Measurements from ENCODE around the gene TBC1D5.

Gene TBC1D5

GRCh38 chr3:17772556-17772955, 30.1 kb upstream of the TBC1D5 start:
- no peak for DNase-seq (ENCODE audit: low read depth, low spot score)
- no peak overlapping the region for H3K27ac ChIP-seq
- no peak overlapping the region for H3K9ac ChIP-seq (ENCODE audit: insufficient read length)
- TF ChIP-seq EZH2 (IDR thresholded peaks at IDR 0.05) (no peak), FOXP2 (optimal IDR thresholded peaks at IDR 0.05; ENCODE audit: control extremely low read depth, extremely low read length, insufficient read depth) (no peak), POLR2AphosphoS5 (IDR thresholded peaks at IDR 0.05; ENCODE audit: borderline replicate concordance, low read depth, low read length) (no peak)
- H3K4me3 ChIP-seq: no peak overlapping the region
- H3K36me3 ChIP-seq (ENCODE audit: insufficient read depth, low read length): no peaks in the 10 kb centered on the region
- no peaks in the 10 kb centered on the region for H3K9me3 ChIP-seq (ENCODE audit: low read depth, low read length)

GRCh38 chr3:17771177-17772017, 29.0 kb upstream of the TBC1D5 start:
- H3K27ac ChIP-seq: no peak overlapping the region
- no peak for TF ChIP-seq FOXP2 (optimal IDR thresholded peaks at IDR 0.05; ENCODE audit: control extremely low read depth, extremely low read length, insufficient read depth)
- no peak overlapping the region for H3K4me3 ChIP-seq
- no peak for DNase-seq (ENCODE audit: low read depth, low spot score)
- H3K36me3 ChIP-seq (ENCODE audit: insufficient read depth, low read length): no peaks in the 10 kb centered on the region
- no peaks in the 10 kb centered on the region for H3K9me3 ChIP-seq (ENCODE audit: low read depth, low read length)
- no peak overlapping the region for H3K9ac ChIP-seq (ENCODE audit: insufficient read length)

DNA sequence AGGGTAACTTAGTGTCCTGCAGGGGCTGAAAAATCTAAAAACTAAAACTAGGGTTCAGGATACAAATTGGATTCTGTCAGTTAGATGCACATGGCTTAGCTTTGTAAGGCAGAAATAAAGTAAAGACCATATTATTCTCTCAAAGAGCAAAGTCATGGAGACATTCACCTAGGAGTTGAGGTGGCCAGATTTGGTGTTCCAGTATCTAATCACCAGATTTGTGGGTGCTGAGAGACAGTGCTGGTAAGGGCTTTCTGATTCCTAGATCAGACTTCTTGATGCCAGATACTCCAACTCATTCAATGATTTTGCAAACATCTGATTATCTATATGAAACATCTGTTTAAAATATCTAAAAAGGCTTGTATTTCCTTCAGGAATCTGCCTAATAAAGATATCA, 28.3 kb upstream of the TBC1D5 start:
- TF ChIP-seq POLR2AphosphoS5 (IDR thresholded peaks at IDR 0.05; ENCODE audit: borderline replicate concordance, low read depth, low read length) (no peak), FOXP2 (optimal IDR thresholded peaks at IDR 0.05; ENCODE audit: control extremely low read depth, extremely low read length, insufficient read depth) (no peak), EZH2 (IDR thresholded peaks at IDR 0.05) (no peak)
- Histone ChIP-seq H3K4me3 (no peak overlapping the region), H3K9ac (ENCODE audit: insufficient read length) (no peak overlapping the region), H3K27ac (no peak overlapping the region), H3K9me3 (ENCODE audit: low read depth, low read length) (no peaks in the 10 kb centered on the region), H3K36me3 (ENCODE audit: insufficient read depth, low read length) (no peaks in the 10 kb centered on the region)
- no peak for DNase-seq (ENCODE audit: low read depth, low spot score)

GRCh38 chr3:17765819-17766472, 23.5 kb upstream of the TBC1D5 start:
- Histone ChIP-seq H3K4me3 (no peak overlapping the region), H3K27ac (no peak overlapping the region), H3K9ac (ENCODE audit: insufficient read length) (no peak overlapping the region), H3K9me3 (ENCODE audit: low read depth, low read length) (no peaks in the 10 kb centered on the region), H3K36me3 (ENCODE audit: insufficient read depth, low read length) (no peaks in the 10 kb centered on the region)
- TF ChIP-seq POLR2AphosphoS5 (IDR thresholded peaks at IDR 0.05; ENCODE audit: borderline replicate concordance, low read depth, low read length) (no peak), EZH2 (IDR thresholded peaks at IDR 0.05) (no peak), FOXP2 (optimal IDR thresholded peaks at IDR 0.05; ENCODE audit: control extremely low read depth, extremely low read length, insufficient read depth) (no peak)
- DNase-seq (ENCODE audit: low read depth, low spot score): no peak

- H3K4me3 ChIP-seq: no peak overlapping the region
- H3K9me3 ChIP-seq (ENCODE audit: low read depth, low read length): no peaks in the 10 kb centered on the region
- no peaks in the 10 kb centered on the region for H3K36me3 ChIP-seq (ENCODE audit: insufficient read depth, low read length)
- H3K9ac ChIP-seq (ENCODE audit: insufficient read length): no peak overlapping the region
- no peak overlapping the region for H3K27ac ChIP-seq
- no peak for DNase-seq (ENCODE audit: low read depth, low spot score)
- TF ChIP-seq EZH2 (IDR thresholded peaks at IDR 0.05): no peak
- TF ChIP-seq POLR2AphosphoS5 (IDR thresholded peaks at IDR 0.05; ENCODE audit: borderline replicate concordance, low read depth, low read length): no peak
- TF ChIP-seq FOXP2 (optimal IDR thresholded peaks at IDR 0.05; ENCODE audit: control extremely low read depth, extremely low read length, insufficient read depth): no peak
Measured at GRCh38 chr3:17761563-17761962, 19.1 kb upstream of the TBC1D5 start.

GRCh38 chr3:17759901-17760300, 17.5 kb upstream of the TBC1D5 start:
- no peak overlapping the region for H3K27ac ChIP-seq
- no peaks in the 10 kb centered on the region for H3K9me3 ChIP-seq (ENCODE audit: low read depth, low read length)
- no peak overlapping the region for H3K4me3 ChIP-seq
- no peaks in the 10 kb centered on the region for H3K36me3 ChIP-seq (ENCODE audit: insufficient read depth, low read length)
- H3K9ac ChIP-seq (ENCODE audit: insufficient read length): no peak overlapping the region
- DNase-seq (ENCODE audit: low read depth, low spot score): no peak
- TF ChIP-seq FOXP2 (optimal IDR thresholded peaks at IDR 0.05; ENCODE audit: control extremely low read depth, extremely low read length, insufficient read depth) (no peak), POLR2AphosphoS5 (IDR thresholded peaks at IDR 0.05; ENCODE audit: borderline replicate concordance, low read depth, low read length) (no peak), EZH2 (IDR thresholded peaks at IDR 0.05) (no peak)

GRCh38 chr3:17755836-17756235, 13.4 kb upstream of the TBC1D5 start:
- no peak for DNase-seq (ENCODE audit: low read depth, low spot score)
- Histone ChIP-seq H3K9ac (ENCODE audit: insufficient read length) (no peak overlapping the region), H3K36me3 (ENCODE audit: insufficient read depth, low read length) (no peaks in the 10 kb centered on the region), H3K4me3 (no peak overlapping the region), H3K27ac (no peak overlapping the region), H3K9me3 (ENCODE audit: low read depth, low read length) (no peaks in the 10 kb centered on the region)
- TF ChIP-seq EZH2 (IDR thresholded peaks at IDR 0.05): no peak
- no peak for TF ChIP-seq FOXP2 (optimal IDR thresholded peaks at IDR 0.05; ENCODE audit: control extremely low read depth, extremely low read length, insufficient read depth)
- no peak for TF ChIP-seq POLR2AphosphoS5 (IDR thresholded peaks at IDR 0.05; ENCODE audit: borderline replicate concordance, low read depth, low read length)

DNA sequence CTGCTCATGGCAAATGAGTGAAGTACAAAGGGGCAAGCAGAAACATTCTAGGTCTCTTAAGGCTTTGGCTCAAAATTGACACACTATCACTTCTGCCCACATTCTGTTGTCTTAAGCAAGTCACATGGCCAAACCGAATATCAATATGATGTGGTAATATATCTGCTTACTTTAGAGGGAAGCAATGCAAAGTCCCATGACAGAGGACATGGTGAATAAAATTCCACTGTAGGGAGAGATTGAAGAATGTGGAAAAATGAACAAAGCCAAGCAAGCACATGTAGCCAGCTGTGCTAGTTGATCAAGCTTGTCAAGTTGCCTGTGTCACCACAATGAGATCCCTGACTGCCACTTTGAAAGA, 11.2 kb upstream of the TBC1D5 start:
- DNase-seq (ENCODE audit: low read depth, low spot score): no peak
- Histone ChIP-seq H3K4me3 (no peak overlapping the region), H3K27ac (no peak overlapping the region), H3K9me3 (ENCODE audit: low read depth, low read length) (no peaks in the 10 kb centered on the region), H3K36me3 (ENCODE audit: insufficient read depth, low read length) (no peaks in the 10 kb centered on the region), H3K9ac (ENCODE audit: insufficient read length) (no peak overlapping the region)
- TF ChIP-seq EZH2 (IDR thresholded peaks at IDR 0.05) (no peak), FOXP2 (optimal IDR thresholded peaks at IDR 0.05; ENCODE audit: control extremely low read depth, extremely low read length, insufficient read depth) (no peak), POLR2AphosphoS5 (IDR thresholded peaks at IDR 0.05; ENCODE audit: borderline replicate concordance, low read depth, low read length) (no peak)
